Measurements from ENCODE around the gene ARHGAP44. TPM values are rescaled to one million over a fixed set of nuclear protein-coding genes. Genes with fewer than 3 reads are reported as not detected.
A peak's percentile ranks its signal among the peaks of the same experiment; 100 is the strongest.

ARHGAP44 gene
- total and polyA plus RNA-seq, 8 donors: 2.8 to 239 (median 7.4) TPM

DNA sequence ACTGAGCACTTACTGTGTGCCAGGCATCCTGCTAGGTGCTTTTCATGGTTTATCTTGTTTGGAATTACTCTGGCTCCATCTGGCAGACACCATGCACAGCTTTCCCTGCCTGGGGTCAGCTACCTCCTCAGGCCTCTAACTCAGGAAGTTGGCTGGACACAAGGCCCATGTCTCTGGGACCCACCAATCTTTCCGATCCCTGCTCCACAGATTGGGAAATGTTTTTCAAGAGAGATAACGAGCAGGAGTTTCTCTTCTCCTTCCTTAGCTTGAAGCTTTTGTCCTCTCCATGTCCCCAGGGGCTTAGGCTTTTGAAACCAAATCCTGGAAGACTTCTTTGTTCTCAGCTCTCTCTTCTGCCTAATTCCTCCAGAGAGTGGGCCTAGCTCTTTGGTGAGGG is 240.0 kb downstream of the ARHGAP44 start:
- H3K4me3 ChIP-seq: no peak overlapping the region
- H3K36me3 ChIP-seq: no peaks in the 10 kb centered on the region
- TF ChIP-seq POLR2A (IDR thresholded peaks at IDR 0.05) (no peak), EP300 (IDR thresholded peaks at IDR 0.05) (no peak), CTCF (IDR thresholded peaks at IDR 0.05) (no peak)
- no peaks in the 10 kb centered on the region for H3K9me3 ChIP-seq
- DNase-seq: no peak
- H3K27ac ChIP-seq: no peak overlapping the region
- H3K4me1 ChIP-seq: peaks cover 0 to 5% (median 4%) of the 10 kb centered on the region in 4 donors
- intact Hi-C loops (cut with DNase I; ENCODE audit: low total_unique reads): loop anchor here (10.0 kb wide), 1 partner anchor 845 kb away; no protein-coding TSS in a partner anchor
- no peaks in the 10 kb centered on the region for H3K27me3 ChIP-seq
- 58 to 77% (median 72%) methylated on average over 2 of the region's 2 CpGs for WGBS, 5 donors

DNA sequence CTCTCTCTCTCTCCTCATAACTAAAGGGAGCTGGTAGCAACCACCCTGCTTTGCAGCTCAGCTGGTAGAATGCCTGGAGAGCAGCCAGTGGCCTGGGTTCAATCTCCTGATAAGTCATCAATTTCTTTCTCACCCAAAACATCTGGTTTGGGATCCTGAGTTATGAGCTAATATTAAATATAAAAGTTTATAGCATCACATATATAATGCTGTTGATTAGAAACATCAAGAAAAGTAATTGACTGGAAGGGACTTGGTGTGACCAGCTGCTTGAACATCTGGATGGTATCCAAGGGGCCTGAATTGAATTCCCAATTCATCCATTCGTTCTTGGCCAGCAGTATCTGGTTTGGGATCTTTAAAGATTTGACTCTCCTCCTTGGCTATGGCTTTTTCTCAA is 240.8 kb downstream of the ARHGAP44 start:
- intact Hi-C loops (cut with DNase I; ENCODE audit: low total_unique reads): no loop called here
- no peak for DNase-seq
- no peak for TF ChIP-seq POLR2A (IDR thresholded peaks at IDR 0.05)
- no peak for TF ChIP-seq EP300 (IDR thresholded peaks at IDR 0.05)
- TF ChIP-seq POLR2AphosphoS5 (IDR thresholded peaks at IDR 0.05): no peak
- TF ChIP-seq CTCF (IDR thresholded peaks at IDR 0.05): no peak
- no peaks in the 10 kb centered on the region for H3K27me3 ChIP-seq
- H3K4me1 ChIP-seq: no peaks in the 10 kb centered on the region
- WGBS, 5 donors: 58 to 79% (median 68%) methylated on average over 1 of the region's 1 CpG
- H3K4me3 ChIP-seq: no peak overlapping the region
- H3K9me3 ChIP-seq: peaks cover 0 to 3% (median 0%) of the 10 kb centered on the region in 4 donors
- no peaks in the 10 kb centered on the region for H3K36me3 ChIP-seq
- no peak overlapping the region for H3K27ac ChIP-seq

- Histone ChIP-seq H3K4me3 (no peak overlapping the region), H3K9me3 (peaks cover 0 to 9% (median 4%) of the 10 kb centered on the region in 4 donors), H3K27me3 (no peaks in the 10 kb centered on the region), H3K36me3 (no peaks in the 10 kb centered on the region), H3K27ac (no peak overlapping the region), H3K4me1 (no peaks in the 10 kb centered on the region)
- 50 to 62% (median 56%) methylated on average over 11 of the region's 11 CpGs for WGBS, 5 donors
- TF ChIP-seq POLR2A (IDR thresholded peaks at IDR 0.05): no peak
- peak in 5 of 7 experiments; percentile 19 to 92 (median 57) for TF ChIP-seq CTCF (IDR thresholded peaks at IDR 0.05)
- DNase-seq: peak in 1 of 2 donors; percentile 74
- intact Hi-C loops (cut with DNase I; ENCODE audit: low total_unique reads): no loop called here
Measured at GRCh38 chr17:13030459-13031300, 241.4 kb downstream of the ARHGAP44 start.

GRCh38 chr17:13031718-13032350 is 242.5 kb downstream of the ARHGAP44 start:
- H3K27ac ChIP-seq: no peak overlapping the region
- whole genome bisulfite sequencing, 5 donors: 45 to 52% (median 51%) methylated on average over 14 to 16 of the region's 16 CpGs
- no peak overlapping the region for H3K4me3 ChIP-seq
- H3K27me3 ChIP-seq: no peaks in the 10 kb centered on the region
- no peak for TF ChIP-seq POLR2A (IDR thresholded peaks at IDR 0.05)
- TF ChIP-seq CTCF (IDR thresholded peaks at IDR 0.05): peak in 5 of 7 experiments; percentile 8 to 81 (median 55)
- TF ChIP-seq POLR2AphosphoS5 (IDR thresholded peaks at IDR 0.05): peak in 1 of 3 donors; percentile 11
- no peak for TF ChIP-seq EP300 (IDR thresholded peaks at IDR 0.05)
- peak; percentile 53 to 66 for DNase-seq
- H3K9me3 ChIP-seq: peaks cover 0 to 19% (median 12%) of the 10 kb centered on the region in 4 donors
- H3K36me3 ChIP-seq: no peaks in the 10 kb centered on the region
- intact Hi-C loops (cut with DNase I; ENCODE audit: low total_unique reads): no loop called here
- no peaks in the 10 kb centered on the region for H3K4me1 ChIP-seq

All from stomach (tissue), 9 donors.